K562 (cell line): ENCODE measurements around the gene RBL1. TPM values are rescaled to one million over a fixed set of nuclear protein-coding genes. Genes with fewer than 3 reads are reported as not detected.

Source experiments
- ATAC-seq: fragments of 200-7000 bp; cut with Tn5 transposase; 3 replicates; pipeline ENCODE4 v1.9.1; 2020; ENCODE audit warnings: moderate library complexity
- BruUV-seq: library from RNA; stranded (reverse); fragments of 400-500 nt; replicated peaks from 2 replicates; lab custom pipeline; 2021; lab: Mats Ljungman, UMichigan
- CTCF ChIA-PET: fragments of 300-600 bp; formaldehyde crosslinking; extraction: SDS; loops from one replicate; lab custom pipeline; 2021; ENCODE audit warnings: low intra/inter-chr PET ratio; lab: Yijun Ruan, JAX
- POLR2A ChIA-PET: fragments of 300-600, 350-650 bp; sonication (Branson Sonifier 250); formaldehyde crosslinking; extraction: SDS; loops from one replicate; lab custom pipeline; 2021; ENCODE audit warnings: antibody characterized with exemption, inconsistent platforms; lab: Yijun Ruan, JAX
- DNase-seq, 4 experiments: peaks; one replicate each; pipeline versions ENCODE4 v3.0.0 to v3.0.0-alpha.2; 2011 to 2018; ENCODE audit warnings: low spot score in 3 of 4, mixed read lengths in 3 of 4; ENCODE audit errors: extremely low read depth in 1 of 4
- FAIRE-seq: peaks from 2 replicates; lab custom pipeline; 2011; peaks lifted over from hg19 to GRCh38; lab: Jason Lieb, UNC
- H2AFZ ChIP-seq: 2 replicates; pipeline ENCODE4 v1.6.0; 2011; ENCODE audit warnings: low read depth, low read length, control low read depth, inconsistent platforms
- H3K27ac ChIP-seq: fragments of 200-600 bp; 3 replicates; pipeline ENCODE4 v1.8.0; 2011; ENCODE audit warnings: low read depth, mild to moderate bottlenecking, control low read depth, inconsistent platforms, low read length, moderate library complexity, mixed read lengths; ENCODE audit errors: extremely low read depth
- H3K27me3 ChIP-seq, 2 experiments: fragments of 300-600 bp in 1 of 2; 2 replicates in 1 of 2; 3 replicates in 1 of 2; pipeline versions ENCODE4 v1.6.0 to v1.8.0; 2011; ENCODE audit warnings: inconsistent platforms in 2 of 2, low read length in 2 of 2, mild to moderate bottlenecking in 1 of 2, mixed read lengths in 1 of 2, moderate library complexity in 1 of 2; ENCODE audit not compliant: control insufficient read depth in 2 of 2, insufficient read depth in 2 of 2
- H3K36me3 ChIP-seq: fragments of 300-600 bp; 3 replicates; pipeline ENCODE4 v1.8.0; 2011; ENCODE audit warnings: mild to moderate bottlenecking, low read length, inconsistent platforms; ENCODE audit not compliant: control insufficient read depth, insufficient read depth
- H3K4me1 ChIP-seq, 2 experiments: fragments of 200-600 bp in 1 of 2; replicated peaks in 1 of 2; 2 replicates in 1 of 2; 3 replicates in 1 of 2; pipeline versions ENCODE4 v1.5.1 to v1.8.0; 2011; ENCODE audit warnings: inconsistent platforms in 2 of 2, low read length in 2 of 2, mild to moderate bottlenecking in 1 of 2, mixed read lengths in 1 of 2, moderate library complexity in 1 of 2; ENCODE audit not compliant: control insufficient read depth in 2 of 2, insufficient read depth in 2 of 2
- H3K4me2 ChIP-seq: 2 replicates; pipeline ENCODE4 v1.6.1; 2011; ENCODE audit warnings: low read length, control low read depth, inconsistent platforms, mixed read lengths; ENCODE audit not compliant: insufficient read depth
- H3K4me3 ChIP-seq: fragments of 200-600 bp; sonication (generic), shearing (Covaris generic); 2 replicates; pipeline ENCODE4 v1.5.1; 2016; ENCODE audit warnings: control low read depth, inconsistent platforms
- H3K79me2 ChIP-seq: fragments of 200-600 bp; 3 replicates; pipeline ENCODE4 v1.8.0; 2011; ENCODE audit warnings: low read length, inconsistent platforms; ENCODE audit not compliant: control insufficient read depth, insufficient read depth
- H3K9ac ChIP-seq, 2 experiments: 2 replicates each; pipeline versions ENCODE4 v1.6.0 to v1.6.1; 2011; ENCODE audit warnings: low read depth in 2 of 2, low read length in 2 of 2, control low read depth in 1 of 2, inconsistent platforms in 1 of 2, mild to moderate bottlenecking in 1 of 2, mixed read lengths in 1 of 2; ENCODE audit not compliant: insufficient read depth in 1 of 2
- H3K9me1 ChIP-seq: one replicate; pipeline ENCODE4 v1.6.0; 2011; ENCODE audit warnings: inconsistent platforms, mild to moderate bottlenecking, low read length, moderate library complexity; ENCODE audit not compliant: control insufficient read depth, insufficient read depth
- H3K9me3 ChIP-seq: replicated peaks from 2 replicates; pipeline ENCODE4 v1.5.1; 2011; ENCODE audit warnings: low read depth, low read length, inconsistent platforms; ENCODE audit not compliant: control insufficient read depth, insufficient read depth
- H4K20me1 ChIP-seq: replicated peaks from 2 replicates; pipeline ENCODE4 v1.6.1; 2011; ENCODE audit warnings: low read length, inconsistent platforms, mixed read lengths; ENCODE audit not compliant: control insufficient read depth, insufficient read depth
- CSDE1 ChIP-seq, 2 experiments: fragments of 450-650 bp; IDR thresholded peaks; 2 replicates each; pipeline ENCODE4 v1.6.1; 2016; ENCODE audit warnings: mild to moderate bottlenecking in 1 of 2
- WGBS: fragments of 100-300 bp; shearing (Covaris generic); methylation state at CpG from one replicate; pipeline ENCODE4 v1.1.6; 2016; ENCODE audit warnings: low coverage, mixed read lengths; ENCODE audit not compliant: insufficient coverage; ENCODE audit errors: missing lambda C conversion rate; 5-methylcytosine and 5-hydroxymethylcytosine counted together
- in situ Hi-C: fragments of 300-500 bp; cut with MboI; formaldehyde crosslinking; loops from 4 replicates; pipeline ENCODE4 v1.15.0; 2018; ENCODE audit warnings: inconsistent platforms, mixed read lengths
- intact Hi-C: fragments of 100-400 bp; cut with micrococcal nuclease; formaldehyde crosslinking; loops from 2 replicates; pipeline ENCODE4 v1.14.2; 2022
- polyA plus RNA-seq, 8 experiments: library from polyadenylated mRNA; depleted of rRNA in 4 of 8; stranded (reverse) in 5 of 8; unstranded in 3 of 8; fragments of >200 nt; fragmentation: Nextera tagmentation in 2 of 8; fragmentation: Illumina TruSeq in 1 of 8; extraction: Ambion mirVana in 2 of 8; extraction: Trizol in 1 of 8; gene quantifications; 2 replicates each; pipeline versions ENCODE4 v1.2.1 to v1.2.3, GENCODE V29; 2011 to 2014; ENCODE audit warnings: inconsistent platforms in 1 of 8, missing spikeins in 1 of 8
- total RNA-seq, 7 experiments: library from RNA; depleted of rRNA in 6 of 7; stranded (reverse); fragments of >200 nt in 6 of 7; fragmentation: Illumina TruSeq in 2 of 7; extraction: Trizol in 2 of 7; gene quantifications; 2 replicates each; pipeline versions ENCODE4 v1.2.1 to v1.2.3, GENCODE V29; 2011 to 2021; ENCODE audit warnings: low replicate concordance in 1 of 7
- TF ChIP-seq, protein P1 (sequence below): fragments of 450-650 bp; IDR thresholded peaks from 2 replicates; pipeline ENCODE4 v1.6.1; 2016

RBL1 gene
- total and polyA plus RNA-seq, 9 of the 15 experiments (the other 6 are each of a cell fraction or from before 2014, with no cell fraction given): 4.0 to 25.9 (median 15.6) TPM

DNA sequence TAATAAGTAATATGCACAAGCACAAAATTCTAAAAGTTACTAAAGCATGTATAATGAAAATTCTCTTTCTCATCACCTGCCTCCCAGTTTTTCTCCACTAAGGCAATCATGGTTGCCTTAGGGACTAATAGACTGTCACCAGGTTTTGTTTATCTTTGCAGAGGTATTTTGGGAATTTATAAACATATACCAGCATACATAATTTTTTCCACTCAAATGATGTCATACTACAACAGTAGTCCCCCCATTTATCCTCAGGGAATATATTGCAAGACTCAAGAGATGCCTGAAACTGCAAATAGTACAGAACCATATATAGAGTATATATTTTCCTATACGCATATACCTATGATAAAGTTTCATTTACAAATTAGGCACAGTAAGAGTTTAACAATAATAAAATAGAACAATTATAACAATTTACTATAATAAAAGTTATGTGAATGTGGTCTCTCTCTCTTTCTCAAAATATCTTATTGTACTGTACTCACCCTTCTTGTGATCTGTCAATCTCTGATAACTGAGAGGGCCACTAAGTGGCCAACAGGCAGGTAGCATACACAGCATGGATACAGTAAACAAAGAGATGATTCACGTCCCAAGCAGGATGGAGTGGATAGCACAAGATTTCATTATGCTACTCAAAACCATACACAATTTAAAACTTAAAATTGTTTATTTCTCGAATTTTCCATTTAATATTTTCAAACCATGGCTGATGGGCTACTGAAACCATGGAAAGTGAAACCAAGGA lies 19.7 kb downstream of the RBL1 start:
- in situ Hi-C loops: no loop called here
- WGBS: 59% methylated on average over 3 of the region's 3 CpGs

More for the DNA sequence above, 19.7 kb downstream of the RBL1 start:
- ChIA-PET CTCF (no interaction called here), POLR2A (no interaction called here)
- H2AFZ ChIP-seq: no peak overlapping the region
- no peak overlapping the region for H3K4me3 ChIP-seq
- H3K27me3 ChIP-seq: no peaks in the 10 kb centered on the region
- no peak for DNase-seq
- no peaks in the 10 kb centered on the region for H3K9me1 ChIP-seq
- no peak for FAIRE-seq
- H3K27ac ChIP-seq: no peak overlapping the region
- H3K36me3 ChIP-seq: peaks cover 47% of the 10 kb centered on the region; the same call in 1 of the 3 replicates
- no TSS peak for BruUV-seq
- H3K4me1 ChIP-seq: peaks cover 0 to 4% of the 10 kb centered on the region in 2 experiments; a peak in 2 of 5 replicates
- no peak for TF ChIP-seq CSDE1 (IDR thresholded peaks at IDR 0.05)
- TF ChIP-seq, protein P1, sequence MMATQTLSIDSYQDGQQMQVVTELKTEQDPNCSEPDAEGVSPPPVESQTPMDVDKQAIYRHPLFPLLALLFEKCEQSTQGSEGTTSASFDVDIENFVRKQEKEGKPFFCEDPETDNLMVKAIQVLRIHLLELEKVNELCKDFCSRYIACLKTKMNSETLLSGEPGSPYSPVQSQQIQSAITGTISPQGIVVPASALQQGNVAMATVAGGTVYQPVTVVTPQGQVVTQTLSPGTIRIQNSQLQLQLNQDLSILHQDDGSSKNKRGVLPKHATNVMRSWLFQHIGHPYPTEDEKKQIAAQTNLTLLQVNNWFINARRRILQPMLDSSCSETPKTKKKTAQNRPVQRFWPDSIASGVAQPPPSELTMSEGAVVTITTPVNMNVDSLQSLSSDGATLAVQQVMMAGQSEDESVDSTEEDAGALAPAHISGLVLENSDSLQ: peak; percentile 18; the same call in 1 of the 2 replicates
- peaks cover 72% of the 10 kb centered on the region for H3K79me2 ChIP-seq
- ATAC-seq: peak; percentile 57; the same call in 1 of the 3 replicates
- no peak overlapping the region for H3K4me2 ChIP-seq
- no peak overlapping the region for H3K9ac ChIP-seq
- intact Hi-C loops: no loop called here
- H4K20me1 ChIP-seq: no peaks in the 10 kb centered on the region; the same call in 1 of the 2 replicates
- 0 out of 2 replicates have a peak, but pooled peaks cover 4% of the 10 kb centered on the region for H3K9me3 ChIP-seq
